GM18511 (cell line): ENCODE results near the gene ADAM22.
"Not testable (repeated sequence)": the region's sequence is repeated elsewhere in the genome, so short reads cannot be mapped to it uniquely, and the experiment has no call there.

ENCODE experiments used
- ATAC-seq: cut with Tn5 transposase; IDR thresholded peaks from one replicate; pipeline ENCODE4 v1.9.1; 2021; ENCODE audit warnings: mild to moderate bottlenecking, moderate library complexity; ENCODE audit not compliant: unreplicated experiment

ADAM22 gene

GRCh38 chr7:88151119-88151790, 217.2 kb downstream of the ADAM22 start:
- no peak for ATAC-seq

- no peak for ATAC-seq
These were observed 219.3 kb downstream of the ADAM22 start for GRCh38 chr7:88153378-88153777.

- no peak for ATAC-seq
These were observed 221.7 kb downstream of the ADAM22 start for GRCh38 chr7:88155756-88156155.

GRCh38 chr7:88156356-88156755, 222.3 kb downstream of the ADAM22 start:
- ATAC-seq: no peak

GRCh38 chr7:88159741-88160140, 225.7 kb downstream of the ADAM22 start:
- ATAC-seq: not testable (repeated sequence)

- ATAC-seq: no peak
These were observed 231.6 kb downstream of the ADAM22 start for GRCh38 chr7:88165697-88166096.

- ATAC-seq: no peak
These were observed 233.2 kb downstream of the ADAM22 start for GRCh38 chr7:88167223-88167622.

GRCh38 chr7:88167721-88168120, 233.7 kb downstream of the ADAM22 start:
- ATAC-seq: no peak

- no peak for ATAC-seq
These were observed 235.8 kb downstream of the ADAM22 start for GRCh38 chr7:88169717-88170320.

- ATAC-seq: no peak
These were observed 238.8 kb downstream of the ADAM22 start for GRCh38 chr7:88172842-88173241.

GRCh38 chr7:88176190-88176589, 242.1 kb downstream of the ADAM22 start:
- ATAC-seq: no peak

- no peak for ATAC-seq
These were observed 249.0 kb downstream of the ADAM22 start for GRCh38 chr7:88183051-88183450.

- ATAC-seq: peak; percentile 55
These were observed 250.8 kb downstream of the ADAM22 start for GRCh38 chr7:88184848-88185304.

GRCh38 chr7:88185650-88186049, 251.6 kb downstream of the ADAM22 start:
- ATAC-seq: no peak

GRCh38 chr7:88191911-88192310, 257.9 kb downstream of the ADAM22 start:
- no peak for ATAC-seq

GRCh38 chr7:88200261-88200660, 266.2 kb downstream of the ADAM22 start:
- ATAC-seq: no peak

- ATAC-seq: no peak
These were observed 266.7 kb downstream of the ADAM22 start for GRCh38 chr7:88200789-88201188.

- no peak for ATAC-seq
These were observed 267.3 kb downstream of the ADAM22 start for GRCh38 chr7:88201305-88201704.

GRCh38 chr7:88202278-88202677, 268.2 kb downstream of the ADAM22 start:
- peak; percentile 45 for ATAC-seq

GRCh38 chr7:88202799-88203198, 268.7 kb downstream of the ADAM22 start:
- ATAC-seq: no peak

GRCh38 chr7:88203401-88203800, 269.4 kb downstream of the ADAM22 start:
- ATAC-seq: no peak

- ATAC-seq: no peak
These were observed 270.6 kb downstream of the ADAM22 start for GRCh38 chr7:88204525-88205110.
